Panc1 (cell line): Measurements from ENCODE around the gene AHCYL1. TPM values are rescaled to one million over a fixed set of nuclear protein-coding genes. Genes with fewer than 3 reads are reported as not detected.

Experiments
- ATAC-seq: fragments of 200-7000 bp; cut with Tn5 transposase; 2 replicates; pipeline ENCODE4 v1.9.1; 2020; ENCODE audit warnings: mild to moderate bottlenecking, moderate library complexity
- BruUV-seq: library from RNA; stranded (reverse); fragments of 400-500 nt; replicated peaks from 2 replicates; lab custom pipeline; 2021; lab: Mats Ljungman, UMichigan
- CTCF ChIA-PET: fragments of 300-600 bp; sonication (Branson Sonifier 250); formaldehyde crosslinking; loops from one replicate; lab custom pipeline; 2022; ENCODE audit warnings: antibody characterized with exemption; lab: Charles Lee
- POLR2A ChIA-PET: fragments of 300-600 bp; sonication (Branson Sonifier 250); formaldehyde crosslinking; loops from one replicate; lab custom pipeline; 2022; ENCODE audit warnings: antibody characterized with exemption; lab: Charles Lee
- DNase-seq: peaks from one replicate; pipeline ENCODE4 v3.0.0-alpha.2; 2010; ENCODE audit warnings: low read depth, low spot score
- H3K27ac ChIP-seq: 2 replicates; pipeline ENCODE4 v1.5.1; 2011; ENCODE audit warnings: mild to moderate bottlenecking, low read length, inconsistent platforms
- H3K27me3 ChIP-seq: fragments of 200-500 bp; sonication (Bioruptor generic); 2 replicates; pipeline ENCODE4 v1.6.0; 2014; ENCODE audit warnings: low read length, inconsistent platforms; ENCODE audit not compliant: control insufficient read depth, insufficient read depth
- H3K36me3 ChIP-seq: fragments of 200-500 bp; sonication (Bioruptor generic); 2 replicates; pipeline ENCODE4 v1.5.1; 2014; ENCODE audit warnings: inconsistent platforms, mild to moderate bottlenecking, low read length, moderate library complexity; ENCODE audit not compliant: control insufficient read depth, insufficient read depth
- H3K4me1 ChIP-seq: 2 replicates; pipeline ENCODE4 v1.5.1; 2011; ENCODE audit warnings: inconsistent platforms, mild to moderate bottlenecking, low read length, moderate library complexity; ENCODE audit not compliant: control insufficient read depth, insufficient read depth
- H3K4me3 ChIP-seq, 2 experiments: 2 replicates each; pipeline ENCODE4 v1.5.1; 2011 to 2012; ENCODE audit warnings: low read depth in 2 of 2, low read length in 2 of 2, mild to moderate bottlenecking in 2 of 2, inconsistent platforms in 1 of 2, moderate library complexity in 1 of 2
- H3K9me3 ChIP-seq: fragments of 200-500 bp; sonication (Bioruptor generic); 2 replicates; pipeline ENCODE4 v1.5.1; 2014; ENCODE audit warnings: low read depth, mild to moderate bottlenecking, inconsistent platforms, low read length, moderate library complexity; ENCODE audit not compliant: control insufficient read depth, insufficient read depth
- POLR2AphosphoS5 ChIP-seq: IDR thresholded peaks from 2 replicates; pipeline ENCODE4 v1.6.1; 2012; ENCODE audit warnings: mild to moderate bottlenecking, low read depth, low read length, moderate library complexity
- SIN3A ChIP-seq: IDR thresholded peaks from 2 replicates; pipeline ENCODE4 v1.6.1; 2012; ENCODE audit warnings: low read depth, mild to moderate bottlenecking, low read length, moderate library complexity, borderline replicate concordance; ENCODE audit not compliant: insufficient read depth
- TCF7L2 ChIP-seq: IDR thresholded peaks from 2 replicates; pipeline ENCODE4 v1.6.1; 2011; ENCODE audit warnings: mild to moderate bottlenecking, low read depth, low read length, inconsistent platforms
- in situ Hi-C: cut with HindIII; loops from 2 replicates; pipeline ENCODE4 v1.10.0; 2016; ENCODE audit warnings: low sequenced_read_pairs, low pct_unique_long_range_greater_than_20kb
- intact Hi-C: fragments of 100-400 bp; cut with micrococcal nuclease; formaldehyde crosslinking; loops from one replicate; pipeline ENCODE4 v1.10.0; 2022; ENCODE audit not compliant: unreplicated experiment
- total RNA-seq: library from RNA; stranded (reverse); gene quantifications from one replicate; pipeline ENCODE4 v1.2.1, GENCODE V29; 2021; ENCODE audit not compliant: unreplicated experiment
- TF ChIP-seq, protein P1 (sequence below), 2 experiments: IDR thresholded peaks; 2 replicates each; pipeline ENCODE4 v1.6.1; 2011 to 2012; ENCODE audit warnings: low read depth in 2 of 2, control low read depth in 1 of 2, low read length in 1 of 2, mild to moderate bottlenecking in 1 of 2, moderate library complexity in 1 of 2; ENCODE audit not compliant: insufficient read depth in 1 of 2
- TF ChIP-seq, protein P2 (sequence below): fragments of 450-650 bp; IDR thresholded peaks from 2 replicates; pipeline ENCODE4 v1.5.1; 2017; ENCODE audit warnings: mild to moderate bottlenecking

The AHCYL1 gene
- total RNA-seq, 1 experiment from 2014 or later: 174 TPM

DNA sequence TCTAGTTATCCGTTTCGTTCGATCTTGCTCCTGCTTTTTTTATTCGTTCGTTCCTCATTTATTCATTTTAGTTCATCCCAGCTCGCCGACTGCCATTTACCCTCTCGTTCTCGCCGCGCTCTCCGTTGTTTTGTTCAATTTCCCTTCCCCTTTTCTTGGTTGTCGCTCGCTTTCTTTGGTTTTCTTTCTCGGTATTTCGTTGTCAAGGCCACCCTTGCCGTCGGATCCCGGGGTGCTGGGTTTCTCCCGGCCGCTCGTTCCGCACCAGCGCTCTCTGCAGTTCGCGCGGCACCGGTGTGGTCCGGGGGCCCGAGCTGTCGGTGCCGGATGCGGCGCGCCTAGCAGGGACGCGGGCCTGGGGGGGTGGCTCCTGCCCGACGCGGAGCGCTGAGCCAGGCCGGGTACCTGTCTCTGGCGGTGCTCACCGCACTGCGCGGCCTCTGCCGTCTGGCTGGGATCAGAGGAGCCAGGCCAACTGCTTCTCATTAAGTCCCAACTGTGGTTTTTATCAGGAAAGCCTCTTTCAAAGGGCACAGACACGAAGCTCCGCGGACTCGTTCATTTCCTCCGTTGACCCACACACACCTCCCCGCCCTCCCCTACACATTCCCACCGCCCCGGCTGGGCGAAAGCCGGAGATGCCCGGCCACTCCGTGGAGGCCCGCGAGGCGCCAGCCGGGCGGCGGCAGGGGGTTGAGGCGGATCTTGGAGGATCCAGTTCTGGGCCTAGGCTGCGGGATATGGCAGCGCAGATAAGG lies 84.3 kb downstream of the AHCYL1 start:
- H3K4me3 ChIP-seq: no peak overlapping the region
- BruUV-seq: no TSS peak
- in situ Hi-C loops: no loop called here
- H3K4me1 ChIP-seq: no peaks in the 10 kb centered on the region
- DNase-seq (no peak), ATAC-seq (no peak)
- CTCF ChIA-PET: no interaction called here
- no peaks in the 10 kb centered on the region for H3K27me3 ChIP-seq
- intact Hi-C loops: loop anchor here (1.0 kb wide), 1 partner anchor 19 kb away; no protein-coding TSS in a partner anchor
- H3K9me3 ChIP-seq: no peaks in the 10 kb centered on the region
- H3K36me3 ChIP-seq: no peaks in the 10 kb centered on the region
- POLR2A ChIA-PET: no interaction called here
- H3K27ac ChIP-seq: no peak overlapping the region
- TF ChIP-seq, protein P1, sequence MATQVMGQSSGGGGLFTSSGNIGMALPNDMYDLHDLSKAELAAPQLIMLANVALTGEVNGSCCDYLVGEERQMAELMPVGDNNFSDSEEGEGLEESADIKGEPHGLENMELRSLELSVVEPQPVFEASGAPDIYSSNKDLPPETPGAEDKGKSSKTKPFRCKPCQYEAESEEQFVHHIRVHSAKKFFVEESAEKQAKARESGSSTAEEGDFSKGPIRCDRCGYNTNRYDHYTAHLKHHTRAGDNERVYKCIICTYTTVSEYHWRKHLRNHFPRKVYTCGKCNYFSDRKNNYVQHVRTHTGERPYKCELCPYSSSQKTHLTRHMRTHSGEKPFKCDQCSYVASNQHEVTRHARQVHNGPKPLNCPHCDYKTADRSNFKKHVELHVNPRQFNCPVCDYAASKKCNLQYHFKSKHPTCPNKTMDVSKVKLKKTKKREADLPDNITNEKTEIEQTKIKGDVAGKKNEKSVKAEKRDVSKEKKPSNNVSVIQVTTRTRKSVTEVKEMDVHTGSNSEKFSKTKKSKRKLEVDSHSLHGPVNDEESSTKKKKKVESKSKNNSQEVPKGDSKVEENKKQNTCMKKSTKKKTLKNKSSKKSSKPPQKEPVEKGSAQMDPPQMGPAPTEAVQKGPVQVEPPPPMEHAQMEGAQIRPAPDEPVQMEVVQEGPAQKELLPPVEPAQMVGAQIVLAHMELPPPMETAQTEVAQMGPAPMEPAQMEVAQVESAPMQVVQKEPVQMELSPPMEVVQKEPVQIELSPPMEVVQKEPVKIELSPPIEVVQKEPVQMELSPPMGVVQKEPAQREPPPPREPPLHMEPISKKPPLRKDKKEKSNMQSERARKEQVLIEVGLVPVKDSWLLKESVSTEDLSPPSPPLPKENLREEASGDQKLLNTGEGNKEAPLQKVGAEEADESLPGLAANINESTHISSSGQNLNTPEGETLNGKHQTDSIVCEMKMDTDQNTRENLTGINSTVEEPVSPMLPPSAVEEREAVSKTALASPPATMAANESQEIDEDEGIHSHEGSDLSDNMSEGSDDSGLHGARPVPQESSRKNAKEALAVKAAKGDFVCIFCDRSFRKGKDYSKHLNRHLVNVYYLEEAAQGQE (IDR thresholded peaks at IDR 0.05; ENCODE audit: insufficient read depth in 1 of 2, low read depth in 2 of 2, low read length in 1 of 2): no peak
- TF ChIP-seq SIN3A: no peak
- TF ChIP-seq, protein P2, sequence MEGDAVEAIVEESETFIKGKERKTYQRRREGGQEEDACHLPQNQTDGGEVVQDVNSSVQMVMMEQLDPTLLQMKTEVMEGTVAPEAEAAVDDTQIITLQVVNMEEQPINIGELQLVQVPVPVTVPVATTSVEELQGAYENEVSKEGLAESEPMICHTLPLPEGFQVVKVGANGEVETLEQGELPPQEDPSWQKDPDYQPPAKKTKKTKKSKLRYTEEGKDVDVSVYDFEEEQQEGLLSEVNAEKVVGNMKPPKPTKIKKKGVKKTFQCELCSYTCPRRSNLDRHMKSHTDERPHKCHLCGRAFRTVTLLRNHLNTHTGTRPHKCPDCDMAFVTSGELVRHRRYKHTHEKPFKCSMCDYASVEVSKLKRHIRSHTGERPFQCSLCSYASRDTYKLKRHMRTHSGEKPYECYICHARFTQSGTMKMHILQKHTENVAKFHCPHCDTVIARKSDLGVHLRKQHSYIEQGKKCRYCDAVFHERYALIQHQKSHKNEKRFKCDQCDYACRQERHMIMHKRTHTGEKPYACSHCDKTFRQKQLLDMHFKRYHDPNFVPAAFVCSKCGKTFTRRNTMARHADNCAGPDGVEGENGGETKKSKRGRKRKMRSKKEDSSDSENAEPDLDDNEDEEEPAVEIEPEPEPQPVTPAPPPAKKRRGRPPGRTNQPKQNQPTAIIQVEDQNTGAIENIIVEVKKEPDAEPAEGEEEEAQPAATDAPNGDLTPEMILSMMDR: no peak
- TF ChIP-seq TCF7L2: no peak
- TF ChIP-seq POLR2AphosphoS5: no peak

DNA sequence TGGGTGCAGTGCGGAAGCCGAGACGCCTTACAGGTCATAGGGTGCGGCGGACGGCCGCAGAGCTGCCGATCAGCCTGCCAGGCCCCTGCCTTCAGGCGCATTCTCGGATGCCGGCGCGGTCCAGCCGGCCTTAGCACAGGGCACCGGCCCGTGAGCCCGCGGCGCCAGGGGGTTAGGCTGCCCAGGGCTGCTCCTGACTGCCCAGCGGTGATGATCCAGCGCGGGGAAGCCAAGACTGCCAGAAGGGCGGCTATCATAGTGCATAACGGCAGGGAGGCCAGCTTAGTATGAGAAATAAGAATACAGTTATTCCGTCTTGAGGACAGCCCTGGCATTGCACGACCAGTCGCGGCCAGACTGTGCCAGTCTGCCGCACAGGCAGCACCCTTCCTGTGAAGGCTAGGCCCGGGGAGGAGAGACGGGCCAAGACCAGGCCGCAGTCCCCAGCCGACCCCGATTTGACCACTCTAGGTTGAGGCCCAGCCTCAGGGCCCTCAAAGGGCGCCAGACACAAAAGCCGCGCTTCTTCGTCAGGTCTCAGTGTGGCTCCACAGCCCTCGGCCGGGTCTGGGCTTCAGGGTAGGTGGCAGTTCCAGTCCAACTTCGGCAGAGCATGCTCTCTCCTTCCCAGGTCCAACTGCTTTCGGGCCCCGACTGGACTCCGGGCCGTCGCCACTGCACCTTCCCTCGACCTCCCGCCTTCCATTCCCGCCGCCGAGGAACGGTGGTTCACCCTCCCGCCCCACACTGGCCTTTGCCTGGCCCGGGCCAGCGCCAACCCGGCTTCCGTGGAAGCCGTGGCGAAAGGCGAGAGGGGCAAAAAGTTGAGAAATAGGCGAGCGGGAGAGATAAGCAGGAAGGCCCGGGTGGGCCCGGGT lies 85.1 kb downstream of the AHCYL1 start:
- Histone ChIP-seq H3K27me3 (no peaks in the 10 kb centered on the region), H3K9me3 (no peaks in the 10 kb centered on the region), H3K27ac (no peak overlapping the region), H3K36me3 (no peaks in the 10 kb centered on the region), H3K4me1 (no peaks in the 10 kb centered on the region), H3K4me3 (no peak overlapping the region)
- DNase-seq (no peak), ATAC-seq (no peak)
- TF ChIP-seq SIN3A (no peak), POLR2AphosphoS5 (no peak)
- TF ChIP-seq, protein P1 (IDR thresholded peaks at IDR 0.05; ENCODE audit: insufficient read depth in 1 of 2, low read depth in 2 of 2, low read length in 1 of 2): no peak
- BruUV-seq: no TSS peak
- POLR2A ChIA-PET: no interaction called here
- in situ Hi-C loops: no loop called here
- CTCF ChIA-PET: no interaction called here
- intact Hi-C loops: no loop called here
